PC-9 (cell line): Measurements from ENCODE around the gene ROBO1.

ENCODE experiments used
- CTCF ChIP-seq: fragments of 200-600 bp; sonication (generic); conservative IDR thresholded peaks from 2 replicates; pipeline ENCODE4 v1.6.1; 2017; ENCODE audit warnings: mixed run types, antibody characterized with exemption, mild to moderate bottlenecking, moderate library complexity
- EZH2 ChIP-seq: fragments of 200-600 bp; sonication (generic); IDR thresholded peaks from 2 replicates; pipeline ENCODE4 v1.8.0; 2017; ENCODE audit warnings: antibody characterized with exemption, low read depth

- no peak for TF ChIP-seq CTCF
- no peak for TF ChIP-seq EZH2
Observed at GRCh38 chr3:79019137-79019923, 748.5 kb downstream of the ROBO1 start.
